ENCODE measurements around the gene MAP1LC3A. TPM values are rescaled to one million over a fixed set of nuclear protein-coding genes. Genes with fewer than 3 reads are reported as not detected.
"Not testable (repeated sequence)": the region's sequence is repeated elsewhere in the genome, so short reads cannot be mapped to it uniquely, and the experiment has no call there.

Gene MAP1LC3A
- 10 to 100 TPM; 35.0 to 83.6 (median 53.6) TPM for polyA plus RNA-seq
- long read RNA-seq, donor 1, transcript MAP1LC3A-201 (4 exons, 1,574 nt) = major isoform, 16 of 41 reads
- long read RNA-seq, donor 1, partial matches to known transcripts = 10 of 41 reads
- long read RNA-seq, donor 1, other reads (novel, unspliced or antisense) = 5 of 41 reads
- long read RNA-seq, donor 2, transcript MAP1LC3A-201 (4 exons, 1,574 nt) = major isoform, 9 of 9 reads
- long read RNA-seq, donor 2, partial matches to known transcripts = 0 of 9 reads
- long read RNA-seq, donor 2, other reads (novel, unspliced or antisense) = 0 of 9 reads
- long read RNA-seq, donor 3, transcript MAP1LC3A-201 (4 exons, 1,574 nt) = major isoform, 23 of 24 reads
- long read RNA-seq, donor 3, partial matches to known transcripts = 0 of 24 reads
- long read RNA-seq, donor 3, other reads (novel, unspliced or antisense) = 0 of 24 reads
- long read RNA-seq, donor 4 = 0 reads
- long read RNA-seq, donor 5, transcript MAP1LC3A-201 (4 exons, 1,574 nt) = major isoform, 6 of 7 reads
- long read RNA-seq, donor 5, partial matches to known transcripts = 0 of 7 reads
- long read RNA-seq, donor 5, other reads (novel, unspliced or antisense) = 0 of 7 reads
- long read RNA-seq, donor 6, transcript MAP1LC3A-201 (4 exons, 1,574 nt) = major isoform, 6 of 7 reads
- long read RNA-seq, donor 6, partial matches to known transcripts = 0 of 7 reads
- long read RNA-seq, donor 6, other reads (novel, unspliced or antisense) = 0 of 7 reads
- long read RNA-seq, donor 7, transcript MAP1LC3A-201 (4 exons, 1,574 nt) = major isoform, 52 of 56 reads
- long read RNA-seq, donor 7, partial matches to known transcripts = 0 of 56 reads
- long read RNA-seq, donor 7, other reads (novel, unspliced or antisense) = 0 of 56 reads
- long read RNA-seq, donor 8, transcript MAP1LC3A-201 (4 exons, 1,574 nt) = major isoform, 5 of 6 reads
- long read RNA-seq, donor 8, partial matches to known transcripts = 0 of 6 reads
- long read RNA-seq, donor 8, other reads (novel, unspliced or antisense) = 0 of 6 reads
- long read RNA-seq, donor 9, transcript MAP1LC3A-201 (4 exons, 1,574 nt) = major isoform, 5 of 5 reads
- long read RNA-seq, donor 9, partial matches to known transcripts = 0 of 5 reads
- long read RNA-seq, donor 9, other reads (novel, unspliced or antisense) = 0 of 5 reads
- long read RNA-seq, donor 10, transcript MAP1LC3A-201 (4 exons, 1,574 nt) = major isoform, 41 of 55 reads
- long read RNA-seq, donor 10, partial matches to known transcripts = 10 of 55 reads
- long read RNA-seq, donor 10, other reads (novel, unspliced or antisense) = 0 of 55 reads

GRCh38 chr20:34558320-34559218, at the start of gene MAP1LC3A:
MAP1LC3A (plus strand) TSS chr20:34558718; CDS start chr20:34558869, 151 bp downstream.
- FAIRE-seq (no peak), DNase-seq (peak; percentile 88 to 98)
- 2 to 14% (median 6%) methylated on average over 75 to 103 of the region's 103 CpGs for WGBS, 3 donors
- no peaks in the 10 kb centered on the region for H3K9me3 ChIP-seq (ENCODE audit: control insufficient read depth in 2 of 2, insufficient read depth in 1 of 2, low read depth in 1 of 2, low read length in 1 of 2)
- peaks cover 0 to 29% (median 0%) of the 10 kb centered on the region in 3 donors for H3K36me3 ChIP-seq (ENCODE audit: control insufficient read depth in 3 of 3, insufficient read depth in 2 of 3, low read depth in 1 of 3, low read length in 3 of 3)
- H3K27me3 ChIP-seq (ENCODE audit: control insufficient read depth in 3 of 3, insufficient read depth in 3 of 3, low read length in 3 of 3) = no peaks in the 10 kb centered on the region
- H3K4me1 ChIP-seq (ENCODE audit: control insufficient read depth in 3 of 3, insufficient read depth in 2 of 3, low read depth in 1 of 3, low read length in 2 of 3) = peaks cover 0 to 8% (median 0%) of the 10 kb centered on the region in 3 donors
- peak within 1 kb of the TSS; percentile 57 to 88 (median 58) for H3K4me3 ChIP-seq (ENCODE audit: low read depth in 1 of 3, low read length in 3 of 3)
- peak within 1 kb of the TSS; percentile 78 to 90 (median 82) for H3K27ac ChIP-seq (ENCODE audit: low read depth in 1 of 3, low read length in 2 of 3)

GRCh38 chr20:34510575-34510974, 47.9 kb upstream of the MAP1LC3A start:
- no peak overlapping the region for H3K4me3 ChIP-seq (ENCODE audit: low read depth in 1 of 3, low read length in 3 of 3)
- H3K27me3 ChIP-seq (ENCODE audit: control insufficient read depth in 3 of 3, insufficient read depth in 3 of 3, low read length in 3 of 3) = no peaks in the 10 kb centered on the region
- H3K9me3 ChIP-seq (ENCODE audit: control insufficient read depth in 2 of 2, insufficient read depth in 1 of 2, low read depth in 1 of 2, low read length in 1 of 2) = no peaks in the 10 kb centered on the region
- peaks cover 0 to 15% (median 6%) of the 10 kb centered on the region in 3 donors for H3K36me3 ChIP-seq (ENCODE audit: control insufficient read depth in 3 of 3, insufficient read depth in 2 of 3, low read depth in 1 of 3, low read length in 3 of 3)
- H3K27ac ChIP-seq (ENCODE audit: low read depth in 1 of 3, low read length in 2 of 3) = no peak overlapping the region
- WGBS, 3 donors = 93 to 98% (median 94%) methylated on average over 1 of the region's 1 CpG
- FAIRE-seq = no peak
- DNase-seq = no peak
- peaks cover 0 to 27% (median 2%) of the 10 kb centered on the region in 3 donors for H3K4me1 ChIP-seq (ENCODE audit: control insufficient read depth in 3 of 3, insufficient read depth in 2 of 3, low read depth in 1 of 3, low read length in 2 of 3)

- FAIRE-seq = no peak
- WGBS, 3 donors = 84 to 95% (median 91%) methylated on average over 3 of the region's 3 CpGs
- H3K4me3 ChIP-seq (ENCODE audit: low read depth in 1 of 3, low read length in 3 of 3) = no peak overlapping the region
These were observed 46.6 kb upstream of the MAP1LC3A start for GRCh38 chr20:34511891-34512265.

GRCh38 chr20:34512266-34512954, 46.1 kb upstream of the MAP1LC3A start:
- Histone ChIP-seq H3K4me1 (ENCODE audit: control insufficient read depth in 3 of 3, insufficient read depth in 2 of 3, low read depth in 1 of 3, low read length in 2 of 3) (peaks cover 0 to 27% (median 2%) of the 10 kb centered on the region in 3 donors), H3K36me3 (ENCODE audit: control insufficient read depth in 3 of 3, insufficient read depth in 2 of 3, low read depth in 1 of 3, low read length in 3 of 3) (peaks cover 0 to 6% (median 6%) of the 10 kb centered on the region in 3 donors), H3K4me3 (ENCODE audit: low read depth in 1 of 3, low read length in 3 of 3) (no peak overlapping the region), H3K9me3 (ENCODE audit: control insufficient read depth in 2 of 2, insufficient read depth in 1 of 2, low read depth in 1 of 2, low read length in 1 of 2) (no peaks in the 10 kb centered on the region), H3K27me3 (ENCODE audit: control insufficient read depth in 3 of 3, insufficient read depth in 3 of 3, low read length in 3 of 3) (no peaks in the 10 kb centered on the region), H3K27ac (ENCODE audit: low read depth in 1 of 3, low read length in 2 of 3) (peak overlapping the region in 1 of 3 donors; percentile 45)
- 89 to 91% (median 89%) methylated on average over 4 of the region's 4 CpGs for WGBS, 3 donors
- FAIRE-seq (no peak), DNase-seq (peak; percentile 16 to 44)

More at GRCh38 chr20:34511891-34512265, 46.6 kb upstream of the MAP1LC3A start:
- Histone ChIP-seq H3K27me3 (ENCODE audit: control insufficient read depth in 3 of 3, insufficient read depth in 3 of 3, low read length in 3 of 3) (no peaks in the 10 kb centered on the region), H3K27ac (ENCODE audit: low read depth in 1 of 3, low read length in 2 of 3) (peak overlapping the region in 1 of 3 donors; percentile 45), H3K9me3 (ENCODE audit: control insufficient read depth in 2 of 2, insufficient read depth in 1 of 2, low read depth in 1 of 2, low read length in 1 of 2) (no peaks in the 10 kb centered on the region), H3K36me3 (ENCODE audit: control insufficient read depth in 3 of 3, insufficient read depth in 2 of 3, low read depth in 1 of 3, low read length in 3 of 3) (peaks cover 0 to 6% (median 6%) of the 10 kb centered on the region in 3 donors), H3K4me1 (ENCODE audit: control insufficient read depth in 3 of 3, insufficient read depth in 2 of 3, low read depth in 1 of 3, low read length in 2 of 3) (peaks cover 0 to 27% (median 2%) of the 10 kb centered on the region in 3 donors)
- no peak for DNase-seq

- no peaks in the 10 kb centered on the region for H3K27me3 ChIP-seq (ENCODE audit: control insufficient read depth in 3 of 3, insufficient read depth in 3 of 3, low read length in 3 of 3)
- FAIRE-seq = no peak
- peak overlapping the region in 1 of 3 donors; percentile 45 for H3K27ac ChIP-seq (ENCODE audit: low read depth in 1 of 3, low read length in 2 of 3)
- DNase-seq = peak in 1 of 2 donors; percentile 40
- no peaks in the 10 kb centered on the region for H3K9me3 ChIP-seq (ENCODE audit: control insufficient read depth in 2 of 2, insufficient read depth in 1 of 2, low read depth in 1 of 2, low read length in 1 of 2)
- H3K4me3 ChIP-seq (ENCODE audit: low read depth in 1 of 3, low read length in 3 of 3) = no peak overlapping the region
- peaks cover 0 to 27% (median 2%) of the 10 kb centered on the region in 3 donors for H3K4me1 ChIP-seq (ENCODE audit: control insufficient read depth in 3 of 3, insufficient read depth in 2 of 3, low read depth in 1 of 3, low read length in 2 of 3)
- peaks cover 0 to 6% (median 3%) of the 10 kb centered on the region in 3 donors for H3K36me3 ChIP-seq (ENCODE audit: control insufficient read depth in 3 of 3, insufficient read depth in 2 of 3, low read depth in 1 of 3, low read length in 3 of 3)
These were observed 45.5 kb upstream of the MAP1LC3A start for GRCh38 chr20:34512955-34513419.

- not testable (repeated sequence) for DNase-seq; H3K36me3 ChIP-seq (ENCODE audit: control insufficient read depth in 3 of 3, insufficient read depth in 2 of 3, low read depth in 1 of 3, low read length in 3 of 3); H3K27ac ChIP-seq (ENCODE audit: low read depth in 1 of 3, low read length in 2 of 3); H3K4me3 ChIP-seq (ENCODE audit: low read depth in 1 of 3, low read length in 3 of 3); H3K9me3 ChIP-seq (ENCODE audit: control insufficient read depth in 2 of 2, insufficient read depth in 1 of 2, low read depth in 1 of 2, low read length in 1 of 2); FAIRE-seq; H3K27me3 ChIP-seq (ENCODE audit: control insufficient read depth in 3 of 3, insufficient read depth in 3 of 3, low read length in 3 of 3)
- 93 to 97% (median 94%) methylated on average over 17 of the region's 17 CpGs for WGBS, 3 donors
- H3K4me1 ChIP-seq (ENCODE audit: control insufficient read depth in 3 of 3, insufficient read depth in 2 of 3, low read depth in 1 of 3, low read length in 2 of 3) = peaks cover 0 to 27% (median 2%) of the 10 kb centered on the region in 3 donors
These were observed 44.5 kb upstream of the MAP1LC3A start for GRCh38 chr20:34514034-34514433.

Measured in small intestine (tissue), 16 donors.